Activated naive CD8-positive, alpha-beta T cell treated with anti-CD3 and anti-CD28 coated beads for 36 hours (primary cell): ENCODE data around the gene NXT2. TPM values are rescaled to one million over a fixed set of nuclear protein-coding genes. Genes with fewer than 3 reads are reported as not detected.
A peak's percentile ranks its signal among the peaks of the same experiment; 100 is the strongest.
"Not testable (repeated sequence)": the region's sequence is repeated elsewhere in the genome, so short reads cannot be mapped to it uniquely, and the experiment has no call there.

Experiments
- DNase-seq: peaks from one replicate; pipeline ENCODE4 v3.0.0; 2021
- H3K27ac Mint-ChIP-seq: one replicate; pipeline ENCODE4 v1.8.0; 2022; ENCODE audit warnings: mild to moderate bottlenecking, moderate library complexity, mixed read lengths
- H3K27me3 Mint-ChIP-seq: one replicate; pipeline ENCODE4 v1.8.0; 2022; ENCODE audit warnings: mild to moderate bottlenecking, mixed read lengths
- H3K36me3 Mint-ChIP-seq: one replicate; pipeline ENCODE4 v1.8.0; 2021; ENCODE audit warnings: mild to moderate bottlenecking, mixed read lengths
- H3K4me1 Mint-ChIP-seq: one replicate; pipeline ENCODE4 v1.8.0; 2021; ENCODE audit warnings: mixed read lengths
- H3K4me3 Mint-ChIP-seq: one replicate; pipeline ENCODE4 v1.8.0; 2022; ENCODE audit warnings: mild to moderate bottlenecking, moderate library complexity, mixed read lengths
- H3K9me3 Mint-ChIP-seq: one replicate; pipeline ENCODE4 v1.8.0; 2022; ENCODE audit warnings: mixed read lengths
- total RNA-seq, 2 experiments: library from RNA; stranded (reverse); gene quantifications; one replicate each; pipeline ENCODE4 v1.2.3, GENCODE V29; 2021

The NXT2 gene
- total RNA-seq, result 10 to 100 TPM; 12.4 to 13.4 TPM

DNA sequence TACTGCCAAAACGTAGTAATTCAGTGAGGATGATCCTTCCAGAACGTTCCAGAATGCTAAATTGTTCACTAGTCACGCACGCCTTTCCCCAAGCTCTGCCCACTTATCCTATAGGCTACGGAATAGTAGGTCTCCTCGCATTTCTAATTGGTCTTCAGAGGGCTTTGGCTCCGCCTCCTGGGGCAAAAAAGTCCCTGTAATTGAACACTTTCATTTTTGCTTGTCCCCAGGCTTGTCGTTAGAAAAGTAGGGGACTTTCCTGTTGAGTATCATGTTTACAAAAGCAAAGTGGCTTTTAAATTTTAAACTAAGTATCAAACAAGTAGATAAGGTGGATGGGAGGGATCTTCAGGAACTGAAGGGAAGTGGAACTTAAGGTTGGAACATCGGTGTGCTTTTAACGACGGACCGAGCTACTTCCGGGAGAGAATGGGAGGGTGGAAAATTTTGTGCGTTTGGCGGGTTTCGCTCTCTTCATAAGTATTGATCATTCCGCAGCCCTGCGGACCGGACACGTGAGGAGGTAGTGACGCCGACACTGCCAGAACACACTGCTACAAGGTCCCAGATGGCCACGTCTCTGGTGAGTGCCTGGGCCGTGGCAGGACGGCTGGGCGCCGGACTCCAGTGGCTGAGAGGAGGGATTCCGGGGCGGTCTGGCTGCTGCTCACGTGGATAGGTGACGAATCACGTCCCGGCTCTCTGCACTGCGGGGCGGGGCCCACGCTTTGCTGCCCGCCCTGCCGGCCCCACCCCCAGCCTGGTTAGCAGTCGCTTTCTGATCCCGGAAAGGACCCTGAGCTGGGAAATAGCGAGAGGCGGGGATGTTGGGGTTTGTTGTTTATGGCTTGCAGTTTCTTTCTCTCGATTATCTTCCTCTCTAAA, at the start of gene NXT2:
Gene NXT2, plus strand, starts transcription at position 406 of the 885 bp plus-strand sequence. Its CDS starts 163 bp downstream, at position 569.
- Mint-ChIP-seq H3K36me3 (no peaks in the 10 kb centered on the region), H3K27me3 (peaks cover 18% of the 10 kb centered on the region), H3K27ac (peak within 1 kb of the TSS; percentile 98), H3K4me3 (peak within 1 kb of the TSS; percentile 94), H3K4me1 (peaks cover 6% of the 10 kb centered on the region), H3K9me3 (peaks cover 4% of the 10 kb centered on the region)
- DNase-seq, result peak; percentile 84

DNA sequence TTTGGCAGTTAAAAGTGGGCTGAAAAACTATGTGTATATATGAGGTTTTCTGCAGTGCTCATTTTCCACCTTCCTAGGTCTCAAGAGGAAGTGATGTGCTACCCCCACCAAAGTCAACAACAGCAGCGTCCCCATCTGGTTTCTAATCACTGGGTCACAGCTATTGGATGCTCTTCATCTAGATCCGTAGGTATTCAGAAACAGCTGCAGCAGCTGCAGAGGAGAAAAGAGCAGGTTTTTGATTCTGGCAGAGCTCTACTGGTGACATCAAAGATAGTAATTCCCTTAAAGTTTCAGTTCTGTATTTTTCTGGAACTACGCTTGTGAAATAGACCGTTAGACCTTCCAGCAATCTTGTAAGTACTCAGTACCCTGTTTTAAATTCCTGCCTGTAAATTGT, 49.0 kb upstream of the NXT2 start:
- no peak overlapping the region for H3K4me3 Mint-ChIP-seq
- no peak overlapping the region for H3K27ac Mint-ChIP-seq
- H3K4me1 Mint-ChIP-seq, result no peaks in the 10 kb centered on the region
- peaks cover 4% of the 10 kb centered on the region for H3K27me3 Mint-ChIP-seq
- H3K36me3 Mint-ChIP-seq, result no peaks in the 10 kb centered on the region
- no peaks in the 10 kb centered on the region for H3K9me3 Mint-ChIP-seq
- DNase-seq, result no peak

DNA sequence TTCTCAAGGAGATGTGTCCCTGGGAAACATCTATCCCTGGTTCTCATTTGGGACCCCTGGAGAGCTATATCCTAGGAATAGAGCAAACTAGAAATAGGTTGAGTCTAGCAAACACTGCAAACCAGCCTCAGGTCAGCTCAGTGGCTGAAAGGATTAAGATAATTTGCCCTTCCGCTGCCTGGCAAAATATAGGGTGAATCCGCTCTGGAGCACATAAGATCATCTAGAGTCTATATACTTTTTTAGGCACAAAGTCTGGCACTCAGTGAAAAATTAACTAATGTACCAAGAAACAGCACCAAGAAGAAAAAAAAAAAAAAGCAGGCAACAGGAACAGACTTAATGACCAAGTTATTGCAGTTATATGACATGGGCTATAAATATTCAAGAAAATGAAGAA, 47.5 kb upstream of the NXT2 start:
- H3K4me1 Mint-ChIP-seq, result no peaks in the 10 kb centered on the region
- no peaks in the 10 kb centered on the region for H3K27me3 Mint-ChIP-seq
- no peak overlapping the region for H3K27ac Mint-ChIP-seq
- no peaks in the 10 kb centered on the region for H3K36me3 Mint-ChIP-seq
- no peak overlapping the region for H3K4me3 Mint-ChIP-seq
- DNase-seq, result no peak
- H3K9me3 Mint-ChIP-seq, result no peaks in the 10 kb centered on the region

GRCh38 chrX:109498434-109498833, 38.2 kb upstream of the NXT2 start:
- no peaks in the 10 kb centered on the region for H3K9me3 Mint-ChIP-seq
- H3K4me3 Mint-ChIP-seq, result no peak overlapping the region
- no peaks in the 10 kb centered on the region for H3K27me3 Mint-ChIP-seq
- no peak overlapping the region for H3K27ac Mint-ChIP-seq
- no peaks in the 10 kb centered on the region for H3K4me1 Mint-ChIP-seq
- no peak for DNase-seq
- H3K36me3 Mint-ChIP-seq, result no peaks in the 10 kb centered on the region

GRCh38 chrX:109501176-109501575, 35.5 kb upstream of the NXT2 start:
- no peaks in the 10 kb centered on the region for H3K4me1 Mint-ChIP-seq
- no peak for DNase-seq
- no peaks in the 10 kb centered on the region for H3K36me3 Mint-ChIP-seq
- H3K9me3 Mint-ChIP-seq, result no peaks in the 10 kb centered on the region
- H3K4me3 Mint-ChIP-seq, result no peak overlapping the region
- H3K27ac Mint-ChIP-seq, result no peak overlapping the region
- no peaks in the 10 kb centered on the region for H3K27me3 Mint-ChIP-seq

DNA sequence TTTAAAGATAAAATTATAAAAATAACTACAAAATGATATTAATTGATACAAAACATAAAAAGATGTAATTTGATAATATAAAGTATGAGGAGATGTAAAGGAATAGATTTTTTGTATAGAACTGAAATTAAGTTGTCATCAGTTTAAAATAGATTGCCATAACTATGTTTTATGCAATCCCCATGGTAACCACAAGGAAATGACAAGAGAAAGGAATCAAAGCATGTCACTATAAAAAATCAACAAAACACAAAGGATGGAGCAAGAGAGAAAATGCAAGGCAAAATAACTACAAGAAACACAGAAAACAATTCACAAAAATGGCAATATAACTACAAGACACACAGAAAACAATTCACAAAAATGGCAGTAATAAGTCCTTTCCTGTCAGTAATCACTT, 27.7 kb upstream of the NXT2 start:
- Mint-ChIP-seq H3K27ac (no peak overlapping the region), H3K4me1 (no peaks in the 10 kb centered on the region), H3K36me3 (no peaks in the 10 kb centered on the region), H3K9me3 (no peaks in the 10 kb centered on the region), H3K27me3 (peaks cover 30% of the 10 kb centered on the region), H3K4me3 (no peak overlapping the region)
- DNase-seq, result no peak

DNA sequence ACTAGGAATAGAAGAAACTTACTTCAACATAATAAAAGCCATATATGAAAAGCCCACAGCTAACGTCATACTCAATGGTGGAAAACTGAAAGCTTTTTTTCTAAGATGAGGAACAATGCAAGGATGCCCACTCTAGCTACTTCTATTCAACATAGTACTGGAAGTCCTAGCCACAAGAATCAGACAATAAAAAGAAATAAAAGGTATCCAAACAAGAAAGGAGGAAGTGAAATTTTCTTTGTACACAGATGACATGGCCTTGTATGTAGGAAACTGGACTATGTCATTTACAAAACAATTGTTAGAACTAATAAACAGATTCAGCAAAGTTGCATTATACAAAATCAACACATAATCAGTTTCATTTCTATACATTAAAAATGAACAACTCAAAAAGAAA, 25.5 kb upstream of the NXT2 start:
- H3K9me3 Mint-ChIP-seq, result no peaks in the 10 kb centered on the region
- H3K27ac Mint-ChIP-seq, result no peak overlapping the region
- H3K36me3 Mint-ChIP-seq, result no peaks in the 10 kb centered on the region
- DNase-seq, result no peak
- no peak overlapping the region for H3K4me3 Mint-ChIP-seq
- H3K27me3 Mint-ChIP-seq, result peaks cover 34% of the 10 kb centered on the region
- no peaks in the 10 kb centered on the region for H3K4me1 Mint-ChIP-seq

GRCh38 chrX:109519001-109519400, 17.6 kb upstream of the NXT2 start:
- Mint-ChIP-seq H3K4me1 (no peaks in the 10 kb centered on the region), H3K4me3 (no peak overlapping the region), H3K27me3 (peaks cover 16% of the 10 kb centered on the region), H3K27ac (no peak overlapping the region), H3K9me3 (peaks cover 1% of the 10 kb centered on the region), H3K36me3 (no peaks in the 10 kb centered on the region)
- no peak for DNase-seq

GRCh38 chrX:109533005-109533404, 3.6 kb upstream of the NXT2 start:
- DNase-seq, result no peak
- no peaks in the 10 kb centered on the region for H3K36me3 Mint-ChIP-seq
- H3K4me1 Mint-ChIP-seq, result peaks cover 6% of the 10 kb centered on the region
- H3K27me3 Mint-ChIP-seq, result peaks cover 28% of the 10 kb centered on the region
- H3K4me3 Mint-ChIP-seq, result no peak overlapping the region
- no peak overlapping the region for H3K27ac Mint-ChIP-seq
- H3K9me3 Mint-ChIP-seq, result peaks cover 4% of the 10 kb centered on the region

GRCh38 chrX:109533631-109534030, 3.0 kb upstream of the NXT2 start:
- no peaks in the 10 kb centered on the region for H3K36me3 Mint-ChIP-seq
- DNase-seq, result no peak
- H3K27me3 Mint-ChIP-seq, result peaks cover 28% of the 10 kb centered on the region
- H3K4me3 Mint-ChIP-seq, result no peak overlapping the region
- H3K27ac Mint-ChIP-seq, result no peak overlapping the region
- peaks cover 4% of the 10 kb centered on the region for H3K9me3 Mint-ChIP-seq
- peaks cover 6% of the 10 kb centered on the region for H3K4me1 Mint-ChIP-seq

DNA sequence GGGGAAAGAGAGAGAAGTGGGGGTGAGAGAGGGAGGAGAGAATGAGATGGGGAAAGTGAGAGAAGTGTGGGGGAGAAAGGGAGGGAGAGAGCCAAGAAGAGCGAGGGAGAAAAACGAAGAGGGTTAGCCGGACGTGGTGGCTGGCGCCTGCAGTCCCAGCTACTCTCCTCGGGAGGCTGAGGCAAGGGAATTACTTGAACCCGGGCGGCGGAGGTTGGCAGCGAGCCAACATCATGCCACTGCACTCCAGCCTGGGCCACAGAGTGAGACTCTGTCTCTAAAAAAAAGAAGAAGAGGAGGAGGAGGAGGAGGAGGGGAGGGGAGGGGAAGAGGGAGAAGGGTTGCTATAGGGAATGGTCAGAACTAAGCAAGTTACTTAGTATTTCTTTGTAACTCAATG, 1.7 kb upstream of the NXT2 start:
- H3K4me3 Mint-ChIP-seq, result no peak overlapping the region
- no peaks in the 10 kb centered on the region for H3K36me3 Mint-ChIP-seq
- peaks cover 28% of the 10 kb centered on the region for H3K27me3 Mint-ChIP-seq
- no peak overlapping the region for H3K27ac Mint-ChIP-seq
- peaks cover 6% of the 10 kb centered on the region for H3K4me1 Mint-ChIP-seq
- no peak for DNase-seq
- H3K9me3 Mint-ChIP-seq, result peaks cover 4% of the 10 kb centered on the region

GRCh38 chrX:109535578-109535977, 1.1 kb upstream of the NXT2 start:
- Mint-ChIP-seq H3K36me3 (no peaks in the 10 kb centered on the region), H3K9me3 (peaks cover 4% of the 10 kb centered on the region), H3K27ac (peak overlapping the region; percentile 38), H3K4me3 (no peak overlapping the region), H3K4me1 (peaks cover 6% of the 10 kb centered on the region), H3K27me3 (peaks cover 23% of the 10 kb centered on the region)
- no peak for DNase-seq

DNA sequence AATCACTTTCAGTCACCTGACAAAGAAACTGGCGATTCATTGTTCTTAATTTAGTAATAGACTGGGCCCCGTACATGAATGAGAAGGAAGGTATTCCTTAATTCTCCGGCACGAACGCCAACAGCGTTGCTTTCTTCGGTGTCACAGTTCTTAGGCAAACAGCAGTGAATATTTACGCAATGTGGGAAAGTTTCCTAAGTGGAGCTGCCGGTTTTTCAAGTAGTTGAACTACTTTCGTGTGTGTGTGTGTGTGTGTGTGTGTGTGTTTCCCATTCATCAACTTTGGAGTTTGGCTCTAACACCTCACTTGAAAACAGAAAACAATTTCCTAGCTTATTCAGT, 651 bp downstream of the NXT2 start:
- H3K27ac Mint-ChIP-seq, result peak overlapping the region; percentile 98
- peaks cover 4% of the 10 kb centered on the region for H3K9me3 Mint-ChIP-seq
- H3K36me3 Mint-ChIP-seq, result no peaks in the 10 kb centered on the region
- peaks cover 6% of the 10 kb centered on the region for H3K4me1 Mint-ChIP-seq
- peak overlapping the region; percentile 94 for H3K4me3 Mint-ChIP-seq
- DNase-seq, result no peak
- H3K27me3 Mint-ChIP-seq, result peaks cover 12% of the 10 kb centered on the region

DNA sequence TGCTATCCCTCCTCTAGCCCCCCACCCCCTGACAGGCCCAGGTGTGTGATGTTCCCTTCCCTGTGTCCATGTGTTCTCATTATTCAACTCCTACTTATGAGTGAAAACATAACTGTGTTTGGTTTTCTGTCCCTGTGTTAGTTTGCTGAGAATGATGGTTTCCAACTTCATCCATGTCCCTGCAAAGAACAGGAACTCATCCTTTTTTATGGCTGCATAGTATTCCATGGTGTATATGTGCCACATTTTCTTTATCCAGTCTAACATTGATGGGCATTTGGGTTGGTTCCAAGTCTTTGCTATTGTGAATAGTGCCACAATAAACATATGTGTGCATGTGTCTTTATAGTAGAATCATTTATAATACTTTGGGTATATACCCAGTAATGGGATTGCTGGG, 2.4 kb downstream of the NXT2 start:
- not testable (repeated sequence) for H3K27ac Mint-ChIP-seq, H3K4me3 Mint-ChIP-seq, DNase-seq, H3K9me3 Mint-ChIP-seq, H3K36me3 Mint-ChIP-seq, H3K27me3 Mint-ChIP-seq, H3K4me1 Mint-ChIP-seq

GRCh38 chrX:109553862-109554261, 17.2 kb downstream of the NXT2 start:
- H3K27ac Mint-ChIP-seq, result no peak overlapping the region
- no peaks in the 10 kb centered on the region for H3K9me3 Mint-ChIP-seq

GRCh38 chrX:109576083-109576482, 39.4 kb downstream of the NXT2 start:
- not testable (repeated sequence) for H3K9me3 Mint-ChIP-seq, H3K4me3 Mint-ChIP-seq, H3K27me3 Mint-ChIP-seq, DNase-seq, H3K36me3 Mint-ChIP-seq, H3K27ac Mint-ChIP-seq, H3K4me1 Mint-ChIP-seq

More at GRCh38 chrX:109553862-109554261, 17.2 kb downstream of the NXT2 start:
- Mint-ChIP-seq H3K27me3 (no peaks in the 10 kb centered on the region), H3K4me1 (no peaks in the 10 kb centered on the region), H3K36me3 (no peaks in the 10 kb centered on the region), H3K4me3 (no peak overlapping the region)
- DNase-seq, result no peak
